Hematopoietic multipotent progenitor cell (in vitro differentiated cells): ENCODE results near the gene TAF1. TPM values are rescaled to one million over a fixed set of nuclear protein-coding genes. Genes with fewer than 3 reads are reported as not detected.
"Not testable (repeated sequence)": the region's sequence is repeated elsewhere in the genome, so short reads cannot be mapped to it uniquely, and the experiment has no call there.

Experiments
- DNase-seq, 3 donors: peaks; one replicate each; pipeline ENCODE4 v3.0.0-alpha.2; 2011 to 2015; ENCODE audit warnings: low read depth in 2 of 3, low spot score in 2 of 3
- total RNA-seq: library from RNA; depleted of rRNA; stranded (reverse); fragments of >200 nt; gene quantifications from one replicate; pipeline ENCODE4 v1.2.3, GENCODE V29; 2012

Gene TAF1
- 29.9 TPM for total RNA-seq

GRCh38 chrX:71365875-71366673, at the start of gene TAF1:
TAF1 (plus strand) TSS chrX:71366357; CDS start chrX:71366375, 18 bp downstream.
- peak; percentile 66 to 98 (median 94) for DNase-seq

- not testable (repeated sequence) for DNase-seq
These were observed 49.2 kb upstream of the TAF1 start for GRCh38 chrX:71316959-71317358.

GRCh38 chrX:71320126-71320525, 46.0 kb upstream of the TAF1 start:
- DNase-seq, result peak in 1 of 3 donors; percentile 9

GRCh38 chrX:71321731-71322130, 44.4 kb upstream of the TAF1 start:
- DNase-seq, result no peak

GRCh38 chrX:71324452-71324851, 41.7 kb upstream of the TAF1 start:
- DNase-seq, result not testable (repeated sequence)

GRCh38 chrX:71326394-71326793, 39.8 kb upstream of the TAF1 start:
- DNase-seq, result no peak

- not testable (repeated sequence) for DNase-seq
These were observed 16.9 kb upstream of the TAF1 start for GRCh38 chrX:71349151-71349665.

GRCh38 chrX:71349867-71350266, 16.3 kb upstream of the TAF1 start:
- DNase-seq, result not testable (repeated sequence)

- not testable (repeated sequence) for DNase-seq
These were observed 13.7 kb upstream of the TAF1 start for GRCh38 chrX:71352439-71352838.

GRCh38 chrX:71364221-71364620, 1.9 kb upstream of the TAF1 start:
- DNase-seq, result no peak

- peak in 1 of 3 donors; percentile 0 for DNase-seq
These were observed 742 bp upstream of the TAF1 start for GRCh38 chrX:71365356-71365874.

- DNase-seq, result peak in 2 of 3 donors; percentile 2 to 18
These were observed 608 bp downstream of the TAF1 start for GRCh38 chrX:71366674-71367256.

- DNase-seq, result no peak
These were observed 1.2 kb downstream of the TAF1 start for GRCh38 chrX:71367396-71367795.

- DNase-seq, result no peak
These were observed 6.2 kb downstream of the TAF1 start for GRCh38 chrX:71372388-71372787.

GRCh38 chrX:71378732-71379131, 12.6 kb downstream of the TAF1 start:
- no peak for DNase-seq

GRCh38 chrX:71391725-71392124, 25.6 kb downstream of the TAF1 start:
- DNase-seq, result not testable (repeated sequence)

GRCh38 chrX:71393919-71394318, 27.8 kb downstream of the TAF1 start:
- no peak for DNase-seq

- DNase-seq, result no peak
These were observed 30.4 kb downstream of the TAF1 start for GRCh38 chrX:71396576-71396975.

- no peak for DNase-seq
These were observed 34.6 kb downstream of the TAF1 start for GRCh38 chrX:71400710-71401109.

GRCh38 chrX:71416260-71416659, 50.1 kb downstream of the TAF1 start:
- DNase-seq, result not testable (repeated sequence)

GRCh38 chrX:71420686-71421085, 54.5 kb downstream of the TAF1 start:
- no peak for DNase-seq

GRCh38 chrX:71432733-71433132, 66.6 kb downstream of the TAF1 start:
- DNase-seq, result no peak
